Neural progenitor cell (in vitro differentiated cells): ENCODE measurements around the gene RUNX3. TPM values are rescaled to one million over a fixed set of nuclear protein-coding genes. Genes with fewer than 3 reads are reported as not detected.

ENCODE experiments used
- DNase-seq: peaks from one replicate; pipeline ENCODE4 v3.0.0-alpha.2; 2016; ENCODE audit warnings: low spot score
- H2AFZ ChIP-seq: fragments of 200-600 bp; sonication (generic); replicated peaks from 2 replicates; pipeline ENCODE4 v1.6.1; 2016; ENCODE audit warnings: antibody characterized with exemption
- H3F3A ChIP-seq: fragments of 200-600 bp; sonication (generic); 2 replicates; pipeline ENCODE4 v1.6.1; 2016; ENCODE audit warnings: antibody characterized with exemption, low read depth
- H3K27ac ChIP-seq: fragments of 200-600 bp; sonication (generic); 2 replicates; pipeline ENCODE4 v1.5.1; 2016; ENCODE audit warnings: mild to moderate bottlenecking
- H3K27me3 ChIP-seq: fragments of 200-600 bp; sonication (generic); 2 replicates; pipeline ENCODE4 v1.6.1; 2016; ENCODE audit warnings: mild to moderate bottlenecking, moderate library complexity
- H3K36me3 ChIP-seq: fragments of 200-600 bp; sonication (generic); 2 replicates; pipeline ENCODE4 v1.5.1; 2016
- H3K4me1 ChIP-seq: fragments of 200-600 bp; sonication (generic); 2 replicates; pipeline ENCODE4 v1.6.1; 2016; ENCODE audit warnings: mixed run types
- H3K4me2 ChIP-seq: fragments of 200-600 bp; sonication (generic); 2 replicates; pipeline ENCODE4 v1.6.1; 2016
- H3K4me3 ChIP-seq: fragments of 200-600 bp; sonication (generic); 2 replicates; pipeline ENCODE4 v1.5.1; 2016
- H3K79me2 ChIP-seq: fragments of 200-600 bp; sonication (generic); 2 replicates; pipeline ENCODE4 v1.6.1; 2016; ENCODE audit warnings: low read depth
- H3K9ac ChIP-seq: fragments of 200-600 bp; sonication (generic); 2 replicates; pipeline ENCODE4 v1.6.1; 2016
- H3K9me3 ChIP-seq: fragments of 200-600 bp; sonication (generic); 2 replicates; pipeline ENCODE4 v1.5.1; 2016; ENCODE audit warnings: low read depth
- H4K20me1 ChIP-seq: fragments of 200-600 bp; sonication (generic); 2 replicates; pipeline ENCODE4 v1.6.1; 2016; ENCODE audit warnings: low read depth
- H3K27ac Mint-ChIP-seq: 3 replicates; pipeline ENCODE4 v1.8.0; 2021; ENCODE audit warnings: mixed read lengths
- H3K27me3 Mint-ChIP-seq: 2 replicates; pipeline ENCODE4 v1.8.0; 2022; ENCODE audit warnings: low read depth, mild to moderate bottlenecking, inconsistent platforms, moderate library complexity, mixed read lengths; ENCODE audit not compliant: insufficient read depth
- H3K36me3 Mint-ChIP-seq: 3 replicates; pipeline ENCODE4 v1.8.0; 2021; ENCODE audit warnings: mixed read lengths
- H3K4me1 Mint-ChIP-seq: 3 replicates; pipeline ENCODE4 v1.8.0; 2021; ENCODE audit warnings: mixed read lengths
- H3K4me3 Mint-ChIP-seq: 3 replicates; pipeline ENCODE4 v1.8.0; 2021; ENCODE audit warnings: mild to moderate bottlenecking, moderate library complexity, mixed read lengths
- H3K9me3 Mint-ChIP-seq: 3 replicates; pipeline ENCODE4 v1.8.0; 2020; ENCODE audit warnings: mixed read lengths
- EZH2 ChIP-seq: fragments of 200-600 bp; sonication (generic); IDR thresholded peaks from 2 replicates; pipeline ENCODE4 v1.6.1; 2017; ENCODE audit warnings: antibody characterized with exemption, mild to moderate bottlenecking, moderate library complexity
- EZH2phosphoT487 ChIP-seq: fragments of 200-600 bp; sonication (generic); IDR thresholded peaks from 2 replicates; pipeline ENCODE4 v1.6.1; 2017; ENCODE audit warnings: antibody characterized with exemption
- total RNA-seq: library from RNA; depleted of rRNA; stranded (reverse); fragments of >200 nt; gene quantifications from 2 replicates; pipeline ENCODE4 v1.2.3, GENCODE V29; 2015; ENCODE audit warnings: low replicate concordance
- TF ChIP-seq, protein P1 (sequence below): fragments of 200-600 bp; sonication (generic); IDR thresholded peaks from 2 replicates; pipeline ENCODE4 v1.5.1; 2017; ENCODE audit warnings: antibody characterized with exemption, mild to moderate bottlenecking

The RUNX3 gene
- total RNA-seq, 1 donor from 2014 or later, result not detected

DNA sequence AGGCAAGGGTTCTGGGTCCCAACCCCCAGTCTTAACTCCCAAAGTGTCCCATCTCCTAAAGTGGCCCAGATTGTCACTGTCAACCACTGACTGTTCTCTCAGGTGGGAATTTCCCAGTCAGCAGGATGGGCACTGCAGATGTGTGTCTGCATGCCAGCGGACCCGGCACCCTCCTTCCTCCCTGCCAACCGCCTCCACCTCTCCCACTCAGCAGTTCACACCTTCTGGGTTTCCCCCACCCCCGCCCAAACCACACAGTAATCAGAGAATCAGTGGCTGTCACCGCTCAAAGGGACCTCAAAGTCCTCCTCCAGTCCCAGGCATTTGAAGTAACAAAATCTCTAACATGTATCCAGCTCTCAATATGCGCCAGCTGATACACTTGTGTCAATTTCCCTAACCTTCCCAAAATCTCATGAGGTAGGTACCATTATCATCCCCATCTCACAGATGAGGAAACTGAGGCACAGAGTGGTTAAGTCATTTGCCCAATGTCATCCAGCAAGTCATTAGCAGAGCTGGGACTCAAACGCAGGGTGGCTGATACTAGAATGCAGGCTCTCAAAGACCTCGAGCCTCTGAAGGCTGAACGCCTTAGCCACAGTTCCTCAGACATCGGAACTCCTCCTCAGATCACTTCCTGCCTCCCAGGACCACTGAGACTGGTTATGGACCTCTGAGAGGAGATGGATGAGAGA is 4.8 kb downstream of the RUNX3 start:
- no peak overlapping the region for H3K9ac ChIP-seq
- H2AFZ ChIP-seq, result no peak overlapping the region
- Mint-ChIP-seq H3K4me3 (no peak overlapping the region), H3K27me3 (peaks cover 57% of the 10 kb centered on the region), H3K36me3 (no peaks in the 10 kb centered on the region), H3K4me1 (peaks cover 9% of the 10 kb centered on the region), H3K27ac (no peak overlapping the region), H3K9me3 (no peaks in the 10 kb centered on the region)
- no peaks in the 10 kb centered on the region for H3K9me3 ChIP-seq
- no peaks in the 10 kb centered on the region for H3K79me2 ChIP-seq
- no peak for TF ChIP-seq EZH2phosphoT487
- no peak for TF ChIP-seq EZH2
- TF ChIP-seq, protein P1, sequence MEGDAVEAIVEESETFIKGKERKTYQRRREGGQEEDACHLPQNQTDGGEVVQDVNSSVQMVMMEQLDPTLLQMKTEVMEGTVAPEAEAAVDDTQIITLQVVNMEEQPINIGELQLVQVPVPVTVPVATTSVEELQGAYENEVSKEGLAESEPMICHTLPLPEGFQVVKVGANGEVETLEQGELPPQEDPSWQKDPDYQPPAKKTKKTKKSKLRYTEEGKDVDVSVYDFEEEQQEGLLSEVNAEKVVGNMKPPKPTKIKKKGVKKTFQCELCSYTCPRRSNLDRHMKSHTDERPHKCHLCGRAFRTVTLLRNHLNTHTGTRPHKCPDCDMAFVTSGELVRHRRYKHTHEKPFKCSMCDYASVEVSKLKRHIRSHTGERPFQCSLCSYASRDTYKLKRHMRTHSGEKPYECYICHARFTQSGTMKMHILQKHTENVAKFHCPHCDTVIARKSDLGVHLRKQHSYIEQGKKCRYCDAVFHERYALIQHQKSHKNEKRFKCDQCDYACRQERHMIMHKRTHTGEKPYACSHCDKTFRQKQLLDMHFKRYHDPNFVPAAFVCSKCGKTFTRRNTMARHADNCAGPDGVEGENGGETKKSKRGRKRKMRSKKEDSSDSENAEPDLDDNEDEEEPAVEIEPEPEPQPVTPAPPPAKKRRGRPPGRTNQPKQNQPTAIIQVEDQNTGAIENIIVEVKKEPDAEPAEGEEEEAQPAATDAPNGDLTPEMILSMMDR, result no peak
- no peaks in the 10 kb centered on the region for H3K36me3 ChIP-seq
- H3K4me2 ChIP-seq, result no peak overlapping the region
- no peak for DNase-seq
- no peak overlapping the region for H3K4me3 ChIP-seq
- H3F3A ChIP-seq, result peaks cover 6% of the 10 kb centered on the region
- peaks cover 19% of the 10 kb centered on the region for H4K20me1 ChIP-seq
- H3K27ac ChIP-seq, result no peak overlapping the region
- H3K4me1 ChIP-seq, result peaks cover 17% of the 10 kb centered on the region
- H3K27me3 ChIP-seq, result peaks cover 62% of the 10 kb centered on the region

GRCh38 chr1:24923485-24924113 is 6.5 kb downstream of the RUNX3 start:
- Mint-ChIP-seq H3K27me3 (peaks cover 51% of the 10 kb centered on the region), H3K27ac (no peak overlapping the region), H3K4me1 (peaks cover 9% of the 10 kb centered on the region), H3K36me3 (no peaks in the 10 kb centered on the region), H3K9me3 (no peaks in the 10 kb centered on the region), H3K4me3 (no peak overlapping the region)
- H3K79me2 ChIP-seq, result no peaks in the 10 kb centered on the region
- TF ChIP-seq, protein P1, result no peak
- TF ChIP-seq EZH2, result no peak
- TF ChIP-seq EZH2phosphoT487, result no peak
- peaks cover 17% of the 10 kb centered on the region for H3K4me1 ChIP-seq
- no peak overlapping the region for H3K4me2 ChIP-seq
- H3F3A ChIP-seq, result peaks cover 6% of the 10 kb centered on the region
- peaks cover 47% of the 10 kb centered on the region for H3K27me3 ChIP-seq
- H4K20me1 ChIP-seq, result peaks cover 19% of the 10 kb centered on the region
- no peak overlapping the region for H3K27ac ChIP-seq
- H2AFZ ChIP-seq, result no peak overlapping the region
- no peak overlapping the region for H3K9ac ChIP-seq
- H3K9me3 ChIP-seq, result no peaks in the 10 kb centered on the region
- DNase-seq, result no peak
- no peaks in the 10 kb centered on the region for H3K36me3 ChIP-seq
- H3K4me3 ChIP-seq, result no peak overlapping the region

GRCh38 chr1:24921938-24922662 is 8.0 kb downstream of the RUNX3 start:
- no peak for DNase-seq
- H2AFZ ChIP-seq, result no peak overlapping the region
- H3K27ac ChIP-seq, result no peak overlapping the region
- no peak overlapping the region for H3K9ac ChIP-seq
- no peaks in the 10 kb centered on the region for H3K36me3 ChIP-seq
- H3K4me1 ChIP-seq, result peaks cover 15% of the 10 kb centered on the region
- Mint-ChIP-seq H3K36me3 (no peaks in the 10 kb centered on the region), H3K4me3 (no peak overlapping the region), H3K27me3 (peaks cover 36% of the 10 kb centered on the region), H3K27ac (no peak overlapping the region), H3K9me3 (no peaks in the 10 kb centered on the region), H3K4me1 (peaks cover 6% of the 10 kb centered on the region)
- H3K27me3 ChIP-seq, result peaks cover 32% of the 10 kb centered on the region
- no peaks in the 10 kb centered on the region for H3K9me3 ChIP-seq
- peaks cover 6% of the 10 kb centered on the region for H3F3A ChIP-seq
- no peak overlapping the region for H3K4me2 ChIP-seq
- H3K4me3 ChIP-seq, result no peak overlapping the region
- TF ChIP-seq EZH2phosphoT487, result no peak
- TF ChIP-seq EZH2, result no peak
- TF ChIP-seq, protein P1, result no peak
- peaks cover 5% of the 10 kb centered on the region for H4K20me1 ChIP-seq
- no peaks in the 10 kb centered on the region for H3K79me2 ChIP-seq
